Measurements from ENCODE around the gene GPHB5.

GRCh38 chr14:63276016-63276415 lies 42.7 kb downstream of the GPHB5 start:
- TF ChIP-seq CTCF (conservative IDR thresholded peaks at IDR 0.05 in 1 of 2, IDR thresholded peaks at IDR 0.05 in 1 of 2; ENCODE audit: low read depth in 1 of 2, low read length in 2 of 2) (no peak), EZH2 (IDR thresholded peaks at IDR 0.05; ENCODE audit: low read length, missing control alignments) (no peak)

All from fibroblast of lung (primary cell).